Measurements from ENCODE around the gene PRSS22. TPM values are rescaled to one million over a fixed set of nuclear protein-coding genes. Genes with fewer than 3 reads are reported as not detected.

The PRSS22 gene
- total RNA-seq, 2 experiments from 2014 or later, result not detected

- Mint-ChIP-seq H3K27ac (no peak overlapping the region), H3K9me3 (ENCODE audit: low read depth) (peaks cover under 1% of the 10 kb centered on the region), H3K36me3 (ENCODE audit: low read depth) (no peaks in the 10 kb centered on the region), H3K4me3 (no peak overlapping the region), H3K4me1 (peaks cover 4% of the 10 kb centered on the region), H3K27me3 (peaks cover 7% of the 10 kb centered on the region)
- DNase-seq (no peak), ATAC-seq (no peak)
- POLR2A ChIA-PET, result no interaction called here
- intact Hi-C loops (cut with DNase I, micrococcal nuclease), result no loop called here
- CTCF ChIA-PET, result interaction anchor here (1.1 kb wide), 1 partner anchor 9 kb away, joined by 3 read pairs; no protein-coding TSS in a partner anchor
Observed at GRCh38 chr16:2859686-2860265, 1.8 kb upstream of the PRSS22 start.

- DNase-seq (no peak), ATAC-seq (no peak)
- H3K27me3 Mint-ChIP-seq, result peaks cover 7% of the 10 kb centered on the region
- H3K27ac Mint-ChIP-seq, result no peak overlapping the region
- POLR2A ChIA-PET, result no interaction called here
- CTCF ChIA-PET, result interaction anchor here (0.7 kb wide), 1 partner anchor 10 kb away, joined by 4 read pairs; no protein-coding TSS in a partner anchor
- peaks cover 10% of the 10 kb centered on the region for H3K9me3 Mint-ChIP-seq (ENCODE audit: low read depth)
- no peak overlapping the region for H3K4me3 Mint-ChIP-seq
- H3K4me1 Mint-ChIP-seq, result peaks cover 4% of the 10 kb centered on the region
- H3K36me3 Mint-ChIP-seq (ENCODE audit: low read depth), result no peaks in the 10 kb centered on the region
- intact Hi-C loops (cut with DNase I, micrococcal nuclease), result no loop called here
Observed at GRCh38 chr16:2858245-2859025, 465 bp upstream of the PRSS22 start.

- ATAC-seq, result no peak
Observed at GRCh38 chr16:2856686-2857450, 1.1 kb downstream of the PRSS22 start.

GRCh38 chr16:2856061-2856670, 1.8 kb downstream of the PRSS22 start:
- H3K27me3 Mint-ChIP-seq, result peaks cover 5% of the 10 kb centered on the region
- CTCF ChIA-PET, result interaction anchor here (0.8 to 1.7 kb wide), 3 partner anchors 12 to 56 kb away, joined by 3 to 9 read pairs (median 4); no protein-coding TSS in a partner anchor

More at GRCh38 chr16:2856686-2857450, 1.1 kb downstream of the PRSS22 start:
- CTCF ChIA-PET, result interaction anchor here (1.7 kb wide), 1 partner anchor 11 kb away, joined by 9 read pairs; no protein-coding TSS in a partner anchor
- peaks cover 7% of the 10 kb centered on the region for H3K27me3 Mint-ChIP-seq
- peaks cover 4% of the 10 kb centered on the region for H3K4me1 Mint-ChIP-seq
- POLR2A ChIA-PET, result no interaction called here
- DNase-seq, result no peak
- no peak overlapping the region for H3K4me3 Mint-ChIP-seq
- H3K27ac Mint-ChIP-seq, result no peak overlapping the region
- H3K36me3 Mint-ChIP-seq (ENCODE audit: low read depth), result no peaks in the 10 kb centered on the region
- intact Hi-C loops (cut with DNase I, micrococcal nuclease), result no loop called here
- H3K9me3 Mint-ChIP-seq (ENCODE audit: low read depth), result peaks cover 10% of the 10 kb centered on the region

GRCh38 chr16:2855536-2855935, 2.4 kb downstream of the PRSS22 start:
- H3K9me3 Mint-ChIP-seq (ENCODE audit: low read depth), result peaks cover 10% of the 10 kb centered on the region
- ATAC-seq, result no peak
- no peak overlapping the region for H3K27ac Mint-ChIP-seq
- H3K4me1 Mint-ChIP-seq, result peaks cover 4% of the 10 kb centered on the region
- POLR2A ChIA-PET, result no interaction called here
- intact Hi-C loops (cut with DNase I, micrococcal nuclease), result no loop called here
- H3K36me3 Mint-ChIP-seq (ENCODE audit: low read depth), result no peaks in the 10 kb centered on the region
- CTCF ChIA-PET, result interaction anchor here (0.8 to 2.6 kb wide), 6 partner anchors 10 to 57 kb away, joined by 3 to 15 read pairs (median 10); no protein-coding TSS in a partner anchor
- peaks cover 3% of the 10 kb centered on the region for H3K27me3 Mint-ChIP-seq
- DNase-seq, result no peak
- no peak overlapping the region for H3K4me3 Mint-ChIP-seq

More at GRCh38 chr16:2856061-2856670, 1.8 kb downstream of the PRSS22 start:
- ATAC-seq (peak; percentile 57), DNase-seq (peak; percentile 58)
- Mint-ChIP-seq H3K36me3 (ENCODE audit: low read depth) (no peaks in the 10 kb centered on the region), H3K4me1 (peaks cover 4% of the 10 kb centered on the region), H3K9me3 (ENCODE audit: low read depth) (peaks cover 10% of the 10 kb centered on the region), H3K27ac (no peak overlapping the region), H3K4me3 (no peak overlapping the region)
- POLR2A ChIA-PET, result no interaction called here
- intact Hi-C loops (cut with DNase I, micrococcal nuclease), result no loop called here

- peaks cover 3% of the 10 kb centered on the region for H3K27me3 Mint-ChIP-seq
- peaks cover 4% of the 10 kb centered on the region for H3K4me1 Mint-ChIP-seq
- ChIA-PET POLR2A (no interaction called here), CTCF (interaction anchor here (0.6 to 2.6 kb wide), 12 partner anchors 9 to 105 kb away, joined by 3 to 15 read pairs (median 4); partner anchors contain the start of gene FLYWCH2)
- no peaks in the 10 kb centered on the region for H3K36me3 Mint-ChIP-seq (ENCODE audit: low read depth)
- peaks cover 10% of the 10 kb centered on the region for H3K9me3 Mint-ChIP-seq (ENCODE audit: low read depth)
- ATAC-seq (no peak), DNase-seq (peak; percentile 53)
- no peak overlapping the region for H3K4me3 Mint-ChIP-seq
- intact Hi-C loops (cut with DNase I, micrococcal nuclease), result no loop called here
- H3K27ac Mint-ChIP-seq, result no peak overlapping the region
Observed at GRCh38 chr16:2854700-2855309, 3.2 kb downstream of the PRSS22 start.

GRCh38 chr16:2853531-2854073, 4.4 kb downstream of the PRSS22 start:
- H3K9me3 Mint-ChIP-seq (ENCODE audit: low read depth), result peaks cover 10% of the 10 kb centered on the region
- intact Hi-C loops (cut with DNase I, micrococcal nuclease), result no loop called here
- CTCF ChIA-PET, result interaction anchor here (0.6 to 2.6 kb wide), 12 partner anchors 8 to 145 kb away, joined by 3 to 15 read pairs (median 4); partner anchors contain the start of gene FLYWCH2
- H3K36me3 Mint-ChIP-seq (ENCODE audit: low read depth), result no peaks in the 10 kb centered on the region
- POLR2A ChIA-PET, result no interaction called here
- DNase-seq, result no peak
- ATAC-seq, result no peak
- H3K4me1 Mint-ChIP-seq, result peaks cover 4% of the 10 kb centered on the region
- peaks cover 7% of the 10 kb centered on the region for H3K27me3 Mint-ChIP-seq
- H3K4me3 Mint-ChIP-seq, result no peak overlapping the region
- no peak overlapping the region for H3K27ac Mint-ChIP-seq

- intact Hi-C loops (cut with DNase I, micrococcal nuclease), result no loop called here
Observed at GRCh38 chr16:2852731-2853507, 5.1 kb downstream of the PRSS22 start.

GRCh38 chr16:2852003-2852730, 5.8 kb downstream of the PRSS22 start:
- no peak for DNase-seq
- CTCF ChIA-PET, result no interaction called here

More at GRCh38 chr16:2852731-2853507, 5.1 kb downstream of the PRSS22 start:
- peaks cover 7% of the 10 kb centered on the region for H3K27me3 Mint-ChIP-seq
- CTCF ChIA-PET, result interaction anchor here (0.6 to 2.6 kb wide), 7 partner anchors 9 to 145 kb away, joined by 3 to 15 read pairs (median 10); no protein-coding TSS in a partner anchor
- peaks cover 4% of the 10 kb centered on the region for H3K4me1 Mint-ChIP-seq
- DNase-seq (peak; percentile 30), ATAC-seq (no peak)
- no peaks in the 10 kb centered on the region for H3K36me3 Mint-ChIP-seq (ENCODE audit: low read depth)
- POLR2A ChIA-PET, result no interaction called here
- no peak overlapping the region for H3K27ac Mint-ChIP-seq
- no peak overlapping the region for H3K4me3 Mint-ChIP-seq
- peaks cover 10% of the 10 kb centered on the region for H3K9me3 Mint-ChIP-seq (ENCODE audit: low read depth)

More at GRCh38 chr16:2852003-2852730, 5.8 kb downstream of the PRSS22 start:
- POLR2A ChIA-PET, result no interaction called here
- intact Hi-C loops (cut with DNase I, micrococcal nuclease), result no loop called here
- no peaks in the 10 kb centered on the region for H3K36me3 Mint-ChIP-seq (ENCODE audit: low read depth)
- peaks cover under 1% of the 10 kb centered on the region for H3K4me1 Mint-ChIP-seq
- no peak overlapping the region for H3K27ac Mint-ChIP-seq
- peaks cover 4% of the 10 kb centered on the region for H3K27me3 Mint-ChIP-seq
- H3K4me3 Mint-ChIP-seq, result no peak overlapping the region
- peaks cover 10% of the 10 kb centered on the region for H3K9me3 Mint-ChIP-seq (ENCODE audit: low read depth)
- ATAC-seq, result no peak
